Endometrium (tissue), 2 donors: ENCODE data around the gene NOP58.
"Not testable (repeated sequence)": the region's sequence is repeated elsewhere in the genome, so short reads cannot be mapped to it uniquely, and the experiment has no call there.

Source experiments
- FAIRE-seq: peaks from 2 replicates; lab custom pipeline; 2012; peaks lifted over from hg19 to GRCh38; lab: Jason Lieb, UNC
- donor health status: control.
- donor health status: control.

NOP58 gene

DNA sequence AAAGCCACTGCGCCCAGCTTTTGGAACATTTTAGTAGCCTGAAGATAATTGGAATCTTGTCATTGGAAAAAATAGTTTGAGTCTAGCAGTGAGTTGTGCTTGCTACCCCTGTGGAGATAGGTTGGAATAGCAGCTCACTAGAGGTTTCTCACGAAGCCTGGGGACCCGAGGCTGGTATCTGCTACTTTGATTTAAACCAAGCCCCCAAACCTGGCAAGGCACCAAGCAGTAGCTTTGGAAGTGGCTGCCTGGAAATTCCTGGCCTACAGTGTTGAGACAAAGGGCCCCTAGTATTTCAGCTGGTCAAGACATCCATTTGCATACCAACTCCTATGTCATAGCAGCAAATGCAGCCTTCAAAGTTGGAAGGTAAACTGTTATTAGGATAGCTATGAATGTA, 42.1 kb downstream of the NOP58 start:
- FAIRE-seq: no peak

DNA sequence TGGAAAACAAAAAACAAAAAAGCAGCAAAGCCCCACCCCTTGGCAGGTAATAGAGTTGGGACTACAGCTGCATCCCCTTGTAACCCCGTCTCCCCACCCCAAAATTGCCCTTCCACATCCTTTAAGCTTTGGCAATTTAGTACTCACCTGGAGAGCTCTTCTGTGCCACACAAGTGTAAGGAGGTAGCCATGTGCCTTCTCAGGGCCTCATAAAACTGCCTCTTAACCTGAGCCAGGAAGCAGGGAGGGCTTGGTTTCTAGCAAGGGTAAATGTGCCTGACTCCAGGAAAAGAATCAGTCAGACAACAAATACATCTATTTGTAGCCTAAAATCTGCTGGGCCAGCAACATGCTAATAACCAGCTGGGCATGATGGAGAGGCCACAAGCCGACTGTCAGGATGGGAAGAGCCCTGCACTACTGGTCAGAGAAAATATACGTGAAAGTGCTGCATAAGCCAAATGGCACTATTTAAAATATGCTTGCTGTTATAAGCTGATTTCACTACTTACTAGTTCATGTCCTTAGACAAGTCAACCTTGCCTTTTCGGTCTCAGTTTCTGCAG, 46.3 kb downstream of the NOP58 start:
- no peak for FAIRE-seq

DNA sequence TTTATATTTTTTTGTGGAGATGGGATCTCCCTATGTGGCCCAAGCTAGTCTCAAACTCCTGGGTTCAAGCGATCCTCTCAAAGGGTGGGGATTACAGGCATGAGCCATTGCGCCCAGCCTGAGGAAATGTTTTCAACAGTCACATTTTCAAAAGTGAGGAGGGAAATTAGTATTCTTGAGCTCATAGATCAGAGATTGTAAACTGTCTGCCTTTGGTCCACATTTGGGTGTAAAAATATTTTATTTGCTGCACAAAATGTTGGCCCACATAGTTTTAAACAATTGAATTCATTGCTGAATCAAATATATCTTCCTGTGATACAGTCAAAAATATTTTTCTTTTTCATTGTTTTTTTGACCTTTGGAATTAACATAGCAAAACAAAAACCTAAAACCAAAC, 48.6 kb downstream of the NOP58 start:
- FAIRE-seq: no peak

DNA sequence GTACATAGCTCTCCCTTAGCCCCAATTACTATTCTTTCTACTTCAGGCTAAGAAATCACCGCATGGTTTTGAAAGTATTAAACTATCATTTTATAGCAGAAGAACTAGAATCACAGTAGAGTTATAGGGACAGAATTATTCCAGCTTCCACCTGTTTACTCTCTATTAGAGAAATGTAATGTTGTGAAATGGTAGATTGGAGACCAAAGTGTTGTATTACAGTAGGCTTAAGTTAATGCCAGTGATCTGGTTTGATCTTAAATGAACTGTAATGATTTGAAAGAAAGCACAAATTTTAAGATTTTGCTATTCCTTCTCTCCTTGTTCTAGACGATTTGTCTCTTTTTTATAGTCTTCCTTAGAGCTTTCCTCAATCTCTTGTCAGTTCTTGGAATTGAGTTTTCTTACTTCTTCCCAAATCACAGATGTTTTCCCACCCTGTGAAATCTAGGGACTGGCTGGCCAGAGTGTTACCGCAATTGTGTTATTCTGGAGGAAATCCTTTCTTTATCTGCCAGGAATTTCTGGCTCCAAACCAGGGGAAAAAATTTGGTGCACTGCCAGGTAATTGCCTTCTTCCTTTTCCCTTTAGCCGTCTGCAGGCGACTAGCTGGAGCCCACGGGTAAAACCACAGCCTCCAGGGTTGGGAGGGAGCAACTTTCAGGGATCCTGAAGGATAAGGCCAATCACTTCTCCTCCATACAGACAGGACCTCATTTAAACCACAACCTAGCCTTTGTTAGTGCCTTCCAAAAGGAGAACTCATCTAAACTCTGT, 51.7 kb downstream of the NOP58 start:
- peak; percentile 54 for FAIRE-seq

DNA sequence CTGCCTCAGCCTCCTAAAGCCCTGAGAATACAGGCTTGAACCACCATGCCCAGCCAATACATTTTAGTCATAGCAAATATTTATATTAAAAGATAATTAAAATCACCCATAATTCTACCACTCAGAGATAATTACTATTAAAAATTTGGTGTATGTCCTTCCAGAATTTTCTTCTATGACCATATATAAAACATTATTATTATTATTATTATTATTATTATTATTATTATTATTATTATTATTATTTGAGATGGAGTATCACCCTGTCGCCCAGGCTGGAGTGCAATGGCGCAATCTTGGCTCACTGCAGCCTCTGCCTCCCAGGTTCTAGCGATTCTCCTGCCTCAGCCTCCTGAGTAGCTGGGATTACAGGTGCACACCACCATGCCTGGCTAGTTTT, 54.8 kb downstream of the NOP58 start:
- not testable (repeated sequence) for FAIRE-seq

DNA sequence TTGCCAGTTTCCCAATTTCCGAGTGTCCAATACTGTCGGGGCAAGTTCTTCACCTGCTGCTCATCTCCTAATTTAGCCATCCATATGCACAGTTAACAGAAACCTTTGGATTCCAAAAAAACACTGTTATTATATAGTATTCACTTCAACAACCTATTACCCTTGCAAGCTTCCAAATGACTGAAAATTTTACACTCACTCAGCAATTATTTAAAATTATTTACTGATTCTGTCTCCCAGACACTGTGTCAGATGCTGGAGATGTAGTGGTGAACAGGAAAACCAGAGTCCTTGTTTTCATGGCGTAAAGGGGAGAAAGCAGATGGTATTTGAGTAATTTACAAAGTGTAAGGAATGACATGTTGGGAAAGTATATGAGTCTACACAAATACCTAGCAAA, 56.9 kb downstream of the NOP58 start:
- no peak for FAIRE-seq

DNA sequence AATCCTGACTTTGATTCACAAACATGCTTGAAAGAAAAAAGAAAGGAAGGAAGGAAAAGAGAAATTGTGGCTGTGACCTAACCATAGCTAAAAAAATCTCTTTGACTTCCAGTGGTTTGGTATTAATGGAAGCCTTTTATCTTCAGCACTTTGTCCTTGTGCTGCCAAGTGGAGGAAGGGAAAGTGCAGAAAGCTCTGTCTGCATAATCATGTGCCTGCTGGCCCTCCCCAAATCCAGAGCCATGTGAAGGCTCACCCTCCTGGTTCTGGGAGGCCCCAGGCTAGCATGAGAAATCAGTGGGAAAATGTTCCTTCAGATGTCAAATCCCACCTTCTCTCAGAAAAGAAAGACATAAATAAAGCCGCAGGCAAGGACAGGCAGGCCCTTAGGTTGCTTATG, 62.3 kb downstream of the NOP58 start:
- FAIRE-seq: no peak

DNA sequence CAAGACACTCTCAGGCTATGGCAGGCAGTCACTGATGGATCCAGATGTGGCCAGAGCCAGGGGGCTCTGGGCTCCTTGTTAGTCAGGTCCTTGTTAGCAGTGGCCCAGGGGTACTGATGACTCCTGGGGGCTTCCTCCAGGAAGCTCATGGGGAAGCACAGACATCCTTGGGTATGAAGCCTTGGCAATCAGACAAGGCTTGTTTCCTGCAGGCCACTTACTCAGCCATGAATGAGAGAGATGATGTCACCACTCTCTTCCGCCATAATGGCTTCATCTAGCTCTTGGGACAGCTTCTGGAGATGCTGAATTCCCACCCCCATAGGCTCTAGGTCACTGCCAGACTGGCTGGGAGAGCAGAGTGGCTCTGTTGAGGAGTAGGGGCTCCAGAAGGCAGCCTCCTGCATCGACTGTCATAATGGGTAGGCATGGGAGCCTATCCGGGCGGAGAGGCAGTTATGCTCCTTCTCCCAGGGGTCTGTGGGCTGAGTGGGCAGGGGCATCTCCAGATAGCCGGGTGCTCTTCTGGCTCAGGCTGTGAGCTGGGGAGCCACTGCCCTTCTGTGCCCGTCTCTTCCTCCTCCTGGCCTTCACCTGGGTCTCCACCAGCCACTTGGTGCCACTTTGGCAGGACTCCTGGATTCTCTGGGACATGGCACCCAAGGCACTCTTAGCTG, 70.4 kb downstream of the NOP58 start:
- no peak for FAIRE-seq

DNA sequence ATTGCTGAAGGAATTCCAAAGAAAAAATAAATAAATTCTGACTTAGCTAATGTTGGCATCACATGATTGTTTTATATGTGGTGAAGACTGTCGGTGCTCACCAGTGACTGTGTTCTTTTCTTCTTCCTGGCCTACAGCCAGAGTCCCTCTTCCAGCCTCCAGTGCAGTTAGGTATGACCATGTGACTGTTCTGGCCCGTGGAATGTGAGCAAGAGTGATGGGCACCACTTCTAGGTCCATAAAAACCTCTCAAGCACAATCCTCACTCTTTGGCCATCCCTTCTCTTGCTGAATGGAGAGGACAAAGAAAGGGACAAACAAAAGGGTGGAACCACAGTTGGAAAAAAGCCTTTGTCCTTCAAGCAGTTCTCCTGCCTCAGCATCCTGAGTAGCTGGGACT, 71.6 kb downstream of the NOP58 start:
- no peak for FAIRE-seq

DNA sequence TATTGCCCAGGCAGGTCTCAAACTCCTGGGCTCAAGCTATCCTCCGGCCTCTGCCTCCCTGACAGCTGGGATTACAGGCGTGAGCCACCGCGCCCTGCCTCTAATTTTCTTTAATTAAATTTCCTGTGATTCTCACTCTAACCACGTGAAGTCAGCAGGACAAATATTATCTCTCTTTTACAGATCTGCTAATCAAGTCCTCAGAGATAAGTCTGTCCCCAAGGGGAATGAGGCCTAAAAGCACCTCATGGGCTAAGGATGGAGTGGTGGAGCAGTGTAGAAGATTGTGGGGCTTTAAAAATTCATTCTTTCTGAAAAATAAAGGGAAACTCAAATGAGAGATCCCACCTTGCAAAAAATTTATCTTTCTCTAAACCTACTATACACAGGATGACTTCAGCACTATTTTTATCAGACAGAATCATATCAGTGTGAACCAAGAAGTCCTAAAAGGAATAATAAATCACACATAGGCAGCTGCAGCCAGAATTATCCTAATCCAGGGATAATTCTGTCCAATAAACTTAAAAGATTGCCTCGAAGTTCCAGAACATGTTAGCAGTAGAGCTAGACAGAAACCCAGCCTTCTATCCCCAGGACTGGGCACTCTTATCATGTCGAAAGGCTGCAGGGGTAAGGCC, 72.3 kb downstream of the NOP58 start:
- no peak for FAIRE-seq

DNA sequence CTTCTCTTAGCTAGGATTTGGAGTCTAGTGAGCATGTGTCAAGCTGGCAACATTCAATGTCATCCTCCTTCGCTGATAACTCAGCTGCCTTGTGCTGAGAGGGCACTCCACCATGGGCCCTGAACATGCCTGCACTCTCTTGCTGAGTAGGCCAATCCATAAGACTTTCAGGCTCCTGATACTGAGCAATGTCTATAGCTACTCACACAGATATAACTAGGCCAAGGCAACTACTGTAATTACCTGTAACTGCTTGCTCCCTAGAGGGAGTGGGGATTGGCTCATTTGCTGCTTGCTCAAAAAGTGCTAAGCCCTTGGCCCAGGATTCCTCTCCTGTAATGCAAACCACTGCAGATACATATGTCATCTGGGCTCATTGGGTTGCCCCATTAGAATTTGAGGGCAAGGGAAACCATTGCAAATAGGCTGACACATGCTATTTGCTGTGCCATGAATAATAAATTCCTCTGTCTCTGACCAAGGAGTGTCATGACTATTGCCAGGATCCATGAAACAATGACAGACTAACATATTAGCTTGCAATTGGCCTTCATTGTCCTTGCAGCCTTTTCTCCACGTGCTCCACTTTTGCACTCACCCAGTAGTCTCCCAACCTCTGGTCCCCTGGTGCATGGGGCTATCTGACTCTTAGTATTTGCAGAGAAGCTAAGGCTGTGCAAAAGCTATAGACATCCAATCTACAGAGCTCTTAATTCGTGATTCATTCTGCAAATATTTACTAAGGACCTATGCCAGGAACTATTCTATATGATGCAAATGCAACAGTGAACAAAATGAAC, 73.7 kb downstream of the NOP58 start:
- FAIRE-seq: no peak

DNA sequence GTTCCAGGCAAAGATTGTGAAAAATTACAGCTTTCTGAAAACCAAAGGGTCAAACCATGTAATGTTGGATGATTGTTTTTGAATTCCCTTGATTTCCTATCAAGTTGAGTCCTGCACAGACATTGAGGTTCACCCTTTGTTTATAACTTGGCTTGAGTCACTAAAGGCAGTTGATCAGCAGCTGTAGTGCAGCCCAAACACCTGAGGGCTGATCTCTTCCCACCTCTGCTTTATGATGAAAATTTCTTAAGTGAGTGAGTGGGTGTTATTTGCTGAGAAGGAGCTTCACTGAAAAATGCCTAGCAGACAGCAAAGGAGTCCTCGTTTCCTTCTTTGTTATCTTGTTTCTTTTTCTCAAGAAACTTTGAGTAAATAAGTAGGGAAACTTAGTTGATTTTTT, 78.6 kb downstream of the NOP58 start:
- no peak for FAIRE-seq

DNA sequence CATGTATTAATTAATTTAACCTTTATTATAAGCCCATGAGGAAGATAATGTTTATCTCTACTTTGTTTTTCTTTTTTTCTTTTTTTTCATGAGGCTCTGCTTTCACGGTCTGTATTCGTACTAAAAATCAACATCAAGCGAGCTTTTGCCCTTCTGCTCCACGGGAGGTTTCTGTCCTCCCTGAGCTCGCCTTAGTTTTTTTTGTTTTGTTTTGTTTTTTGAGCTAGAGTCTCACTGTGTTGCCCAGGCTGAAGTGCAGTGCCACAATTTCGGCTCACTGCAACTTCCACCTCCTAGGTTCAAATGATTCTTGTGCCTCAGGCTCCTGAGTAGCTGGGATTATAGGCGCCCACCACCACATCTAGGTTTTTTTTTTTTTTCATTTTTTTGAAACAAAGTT, 80.6 kb downstream of the NOP58 start:
- no peak for FAIRE-seq
